ENCODE results near the gene ECE1.

DNA sequence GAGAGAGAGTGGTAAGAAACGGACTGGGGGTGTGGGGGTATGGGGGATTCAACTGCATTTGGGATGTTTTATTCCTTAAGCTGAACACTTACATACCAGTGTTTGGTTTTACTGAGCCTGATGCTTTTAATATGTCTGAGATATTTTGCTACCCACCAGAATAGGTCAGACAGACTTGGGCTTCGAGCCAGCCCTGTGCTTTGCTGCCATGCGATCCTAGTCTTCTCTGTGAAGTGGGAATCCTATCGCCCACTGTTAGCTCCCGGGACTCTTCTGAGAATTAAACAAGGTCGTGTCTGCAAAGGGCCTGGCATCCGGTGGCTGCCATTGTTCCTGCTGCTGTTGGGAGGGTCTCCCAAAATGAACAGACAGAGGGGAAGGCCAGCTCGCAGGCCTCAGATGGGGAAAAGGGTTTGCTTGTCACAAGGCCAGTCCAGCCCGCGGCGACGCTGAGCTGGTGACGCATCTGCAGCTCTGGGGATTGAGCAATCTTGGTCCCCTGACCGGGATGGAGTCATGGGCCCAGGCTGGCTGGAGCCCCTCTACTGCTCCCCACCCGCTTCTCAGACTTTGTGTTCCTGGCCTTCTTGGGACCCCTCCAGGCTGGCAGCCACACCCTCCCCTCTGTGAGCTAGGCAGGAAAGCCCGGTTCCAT is 26.9 kb upstream of the ECE1 start:
- no peak for TF ChIP-seq SUZ12 (IDR thresholded peaks at IDR 0.05; ENCODE audit: extremely low read depth, insufficient read depth, insufficient read length)
- no peak for TF ChIP-seq YY1 (IDR thresholded peaks at IDR 0.05; ENCODE audit: insufficient read depth, insufficient read length)

Measured in NT2/D1 (cell line).